ENCODE results near the gene SLC15A4.

GRCh38 chr12:128783129-128783574 lies 40.6 kb downstream of the SLC15A4 start:
- TF ChIP-seq EP300 (IDR thresholded peaks at IDR 0.05; ENCODE audit: borderline replicate concordance in 1 of 2, low read depth in 1 of 2, low read length in 1 of 2) (no peak), RXRA (IDR thresholded peaks at IDR 0.05; ENCODE audit: borderline replicate concordance, low read depth) (no peak), TCF12 (IDR thresholded peaks at IDR 0.05) (no peak), EZH2phosphoT487 (IDR thresholded peaks at IDR 0.05; ENCODE audit: borderline replicate concordance, low read depth) (no peak), TAF1 (IDR thresholded peaks at IDR 0.05; ENCODE audit: borderline replicate concordance, low read depth, low read length) (no peak), TEAD4 (IDR thresholded peaks at IDR 0.05; ENCODE audit: borderline replicate concordance, insufficient read depth) (no peak)
- TF ChIP-seq, protein P1, sequence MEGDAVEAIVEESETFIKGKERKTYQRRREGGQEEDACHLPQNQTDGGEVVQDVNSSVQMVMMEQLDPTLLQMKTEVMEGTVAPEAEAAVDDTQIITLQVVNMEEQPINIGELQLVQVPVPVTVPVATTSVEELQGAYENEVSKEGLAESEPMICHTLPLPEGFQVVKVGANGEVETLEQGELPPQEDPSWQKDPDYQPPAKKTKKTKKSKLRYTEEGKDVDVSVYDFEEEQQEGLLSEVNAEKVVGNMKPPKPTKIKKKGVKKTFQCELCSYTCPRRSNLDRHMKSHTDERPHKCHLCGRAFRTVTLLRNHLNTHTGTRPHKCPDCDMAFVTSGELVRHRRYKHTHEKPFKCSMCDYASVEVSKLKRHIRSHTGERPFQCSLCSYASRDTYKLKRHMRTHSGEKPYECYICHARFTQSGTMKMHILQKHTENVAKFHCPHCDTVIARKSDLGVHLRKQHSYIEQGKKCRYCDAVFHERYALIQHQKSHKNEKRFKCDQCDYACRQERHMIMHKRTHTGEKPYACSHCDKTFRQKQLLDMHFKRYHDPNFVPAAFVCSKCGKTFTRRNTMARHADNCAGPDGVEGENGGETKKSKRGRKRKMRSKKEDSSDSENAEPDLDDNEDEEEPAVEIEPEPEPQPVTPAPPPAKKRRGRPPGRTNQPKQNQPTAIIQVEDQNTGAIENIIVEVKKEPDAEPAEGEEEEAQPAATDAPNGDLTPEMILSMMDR (IDR thresholded peaks at IDR 0.05): no peak
- TF ChIP-seq, protein P2, sequence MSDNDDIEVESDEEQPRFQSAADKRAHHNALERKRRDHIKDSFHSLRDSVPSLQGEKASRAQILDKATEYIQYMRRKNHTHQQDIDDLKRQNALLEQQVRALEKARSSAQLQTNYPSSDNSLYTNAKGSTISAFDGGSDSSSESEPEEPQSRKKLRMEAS (IDR thresholded peaks at IDR 0.05; ENCODE audit: low read depth): no peak

Data from SK-N-SH (cell line).